ENCODE measurements around the gene GOT2.

DNA sequence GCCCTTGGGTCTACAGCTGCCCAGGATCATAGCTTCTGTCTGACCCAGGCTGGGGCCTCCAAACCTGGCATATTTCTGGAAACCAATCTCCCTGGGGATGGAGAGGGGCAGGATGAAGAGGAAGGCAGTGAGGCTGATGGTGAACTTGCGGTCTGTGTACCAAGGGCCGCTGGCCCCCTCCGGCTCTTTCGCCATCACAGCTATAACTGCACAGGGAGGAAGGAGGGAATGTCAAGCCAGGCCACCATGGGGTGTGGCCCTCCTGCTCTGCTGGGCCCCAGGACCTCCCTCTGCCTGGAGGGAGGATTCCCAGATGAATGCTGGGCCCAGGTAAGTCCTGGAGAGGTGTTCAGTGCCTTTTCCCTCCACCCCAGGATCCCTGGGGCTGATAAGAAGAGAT, 55.8 kb downstream of the GOT2 start:
- TF ChIP-seq, protein P1, sequence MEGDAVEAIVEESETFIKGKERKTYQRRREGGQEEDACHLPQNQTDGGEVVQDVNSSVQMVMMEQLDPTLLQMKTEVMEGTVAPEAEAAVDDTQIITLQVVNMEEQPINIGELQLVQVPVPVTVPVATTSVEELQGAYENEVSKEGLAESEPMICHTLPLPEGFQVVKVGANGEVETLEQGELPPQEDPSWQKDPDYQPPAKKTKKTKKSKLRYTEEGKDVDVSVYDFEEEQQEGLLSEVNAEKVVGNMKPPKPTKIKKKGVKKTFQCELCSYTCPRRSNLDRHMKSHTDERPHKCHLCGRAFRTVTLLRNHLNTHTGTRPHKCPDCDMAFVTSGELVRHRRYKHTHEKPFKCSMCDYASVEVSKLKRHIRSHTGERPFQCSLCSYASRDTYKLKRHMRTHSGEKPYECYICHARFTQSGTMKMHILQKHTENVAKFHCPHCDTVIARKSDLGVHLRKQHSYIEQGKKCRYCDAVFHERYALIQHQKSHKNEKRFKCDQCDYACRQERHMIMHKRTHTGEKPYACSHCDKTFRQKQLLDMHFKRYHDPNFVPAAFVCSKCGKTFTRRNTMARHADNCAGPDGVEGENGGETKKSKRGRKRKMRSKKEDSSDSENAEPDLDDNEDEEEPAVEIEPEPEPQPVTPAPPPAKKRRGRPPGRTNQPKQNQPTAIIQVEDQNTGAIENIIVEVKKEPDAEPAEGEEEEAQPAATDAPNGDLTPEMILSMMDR (conservative IDR thresholded peaks at IDR 0.05) = no peak
- TF ChIP-seq ZFX (IDR thresholded peaks at IDR 0.05) = no peak
